Ovary (tissue), 3 donors: ENCODE measurements around the gene OLFML2B.
"Not testable (repeated sequence)": the region's sequence is repeated elsewhere in the genome, so short reads cannot be mapped to it uniquely, and the experiment has no call there.

Experiments used
- POLR2A ChIP-seq: fragments of 450-650 bp; IDR thresholded peaks from one replicate; pipeline ENCODE4 v1.6.1; 2017; ENCODE audit warnings: antibody characterized with exemption, mild to moderate bottlenecking, moderate library complexity
- TF ChIP-seq, protein P1 (sequence below), 3 donors: fragments of 450-650 bp in 2 of 3; fragments of 200-600 bp in 1 of 3; IDR thresholded peaks; one replicate each; pipeline versions ENCODE4 v1.5.1 to v1.8.0; 2016 to 2022; ENCODE audit warnings: antibody characterized with exemption in 3 of 3, mild to moderate bottlenecking in 1 of 3
- donor health status: DM: no; HTN: no; CAD: no.

DNA sequence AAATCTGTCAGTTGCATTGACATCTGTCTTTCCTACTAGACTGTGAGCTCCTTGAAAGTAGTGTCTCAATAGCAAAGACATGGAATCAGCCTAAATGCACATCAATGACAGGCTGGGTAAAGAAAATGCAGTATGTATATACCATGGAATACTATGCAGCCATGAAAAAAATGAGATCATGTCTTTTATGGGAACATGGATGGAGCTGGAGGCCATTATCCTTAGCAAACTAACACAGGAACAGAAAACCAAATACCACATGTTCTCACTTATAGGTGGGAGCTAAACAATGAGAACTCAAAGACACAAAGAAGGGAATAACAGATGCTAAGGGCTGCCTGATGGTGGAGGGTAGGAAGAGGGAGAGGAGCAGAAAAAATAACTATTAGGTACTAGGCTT is 5.9 kb downstream of the OLFML2B start:
- not testable (repeated sequence) for TF ChIP-seq POLR2A
- TF ChIP-seq, protein P1, sequence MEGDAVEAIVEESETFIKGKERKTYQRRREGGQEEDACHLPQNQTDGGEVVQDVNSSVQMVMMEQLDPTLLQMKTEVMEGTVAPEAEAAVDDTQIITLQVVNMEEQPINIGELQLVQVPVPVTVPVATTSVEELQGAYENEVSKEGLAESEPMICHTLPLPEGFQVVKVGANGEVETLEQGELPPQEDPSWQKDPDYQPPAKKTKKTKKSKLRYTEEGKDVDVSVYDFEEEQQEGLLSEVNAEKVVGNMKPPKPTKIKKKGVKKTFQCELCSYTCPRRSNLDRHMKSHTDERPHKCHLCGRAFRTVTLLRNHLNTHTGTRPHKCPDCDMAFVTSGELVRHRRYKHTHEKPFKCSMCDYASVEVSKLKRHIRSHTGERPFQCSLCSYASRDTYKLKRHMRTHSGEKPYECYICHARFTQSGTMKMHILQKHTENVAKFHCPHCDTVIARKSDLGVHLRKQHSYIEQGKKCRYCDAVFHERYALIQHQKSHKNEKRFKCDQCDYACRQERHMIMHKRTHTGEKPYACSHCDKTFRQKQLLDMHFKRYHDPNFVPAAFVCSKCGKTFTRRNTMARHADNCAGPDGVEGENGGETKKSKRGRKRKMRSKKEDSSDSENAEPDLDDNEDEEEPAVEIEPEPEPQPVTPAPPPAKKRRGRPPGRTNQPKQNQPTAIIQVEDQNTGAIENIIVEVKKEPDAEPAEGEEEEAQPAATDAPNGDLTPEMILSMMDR (IDR thresholded peaks at IDR 0.05): not testable (repeated sequence)
